NCI-H1436 (cell line): Measurements from ENCODE around the gene BACH1.

Source experiments
- DNase-seq: peaks from one replicate; lab custom pipeline; 2025; lab: John Stamatoyannopoulos, UW

The BACH1 gene

GRCh38 chr21:29315131-29315749 is 16.5 kb downstream of the BACH1 start:
- no peak for DNase-seq

- no peak for DNase-seq
Observed at GRCh38 chr21:29316029-29316742, 17.5 kb downstream of the BACH1 start.

- DNase-seq = no peak
Observed at GRCh38 chr21:29316806-29317205, 18.1 kb downstream of the BACH1 start.

GRCh38 chr21:29318354-29318753 is 19.6 kb downstream of the BACH1 start:
- DNase-seq = no peak

GRCh38 chr21:29320031-29320430 is 21.3 kb downstream of the BACH1 start:
- DNase-seq = no peak

- no peak for DNase-seq
Observed at GRCh38 chr21:29321217-29321616, 22.5 kb downstream of the BACH1 start.

- no peak for DNase-seq
Observed at GRCh38 chr21:29321932-29322928, 23.5 kb downstream of the BACH1 start.

GRCh38 chr21:29323189-29323588 is 24.5 kb downstream of the BACH1 start:
- no peak for DNase-seq

- no peak for DNase-seq
Observed at GRCh38 chr21:29326914-29327554, 28.3 kb downstream of the BACH1 start.

- no peak for DNase-seq
Observed at GRCh38 chr21:29329406-29329805, 30.7 kb downstream of the BACH1 start.

- no peak for DNase-seq
Observed at GRCh38 chr21:29330797-29331196, 32.1 kb downstream of the BACH1 start.

GRCh38 chr21:29332461-29333362 is 34.0 kb downstream of the BACH1 start:
- no peak for DNase-seq

GRCh38 chr21:29333406-29333805 is 34.7 kb downstream of the BACH1 start:
- DNase-seq = no peak

- no peak for DNase-seq
Observed at GRCh38 chr21:29334717-29335428, 36.2 kb downstream of the BACH1 start.

- no peak for DNase-seq
Observed at GRCh38 chr21:29335720-29336119, 37.0 kb downstream of the BACH1 start.

- no peak for DNase-seq
Observed at GRCh38 chr21:29338256-29338655, 39.5 kb downstream of the BACH1 start.

GRCh38 chr21:29340228-29340627 is 41.5 kb downstream of the BACH1 start:
- DNase-seq = no peak

GRCh38 chr21:29342363-29342957 is 43.7 kb downstream of the BACH1 start:
- no peak for DNase-seq

GRCh38 chr21:29343519-29343918 is 44.8 kb downstream of the BACH1 start:
- no peak for DNase-seq

- no peak for DNase-seq
Observed at GRCh38 chr21:29346281-29346680, 47.6 kb downstream of the BACH1 start.
